Fibroblast of lung (primary cell): ENCODE results near the gene HSF2BP. TPM values are rescaled to one million over a fixed set of nuclear protein-coding genes. Genes with fewer than 3 reads are reported as not detected.

ENCODE experiments used
- DNase-seq, 2 donors: peaks; one replicate each; pipeline versions ENCODE4 v3.0.0 to v3.0.0-alpha.2; 2010; ENCODE audit warnings: low read depth in 2 of 2
- H2AFZ ChIP-seq: 2 replicates; pipeline ENCODE4 v1.5.1; 2012; ENCODE audit warnings: low read length, control low read depth, inconsistent platforms
- H3K27ac ChIP-seq: 2 replicates; pipeline ENCODE4 v1.5.1; 2011; ENCODE audit warnings: low read length, control low read depth; ENCODE audit not compliant: insufficient read depth
- H3K27me3 ChIP-seq: 2 replicates; pipeline ENCODE4 v1.5.1; 2011; ENCODE audit warnings: mild to moderate bottlenecking, low read length; ENCODE audit not compliant: control insufficient read depth, insufficient read depth
- H3K36me3 ChIP-seq: 2 replicates; pipeline ENCODE4 v1.5.1; 2011; ENCODE audit warnings: low read length; ENCODE audit not compliant: control insufficient read depth, insufficient read depth
- H3K4me1 ChIP-seq: 2 replicates; pipeline ENCODE4 v1.5.1; 2011; ENCODE audit warnings: low read length; ENCODE audit not compliant: control insufficient read depth, insufficient read depth; ENCODE audit errors: extremely low read depth
- H3K4me2 ChIP-seq: 2 replicates; pipeline ENCODE4 v1.5.1; 2011; ENCODE audit warnings: low read length, control low read depth; ENCODE audit not compliant: insufficient read depth; ENCODE audit errors: extremely low read depth
- H3K4me3 ChIP-seq, 4 experiments: fragments of 200-600 bp in 1 of 4; sonication (generic) in 1 of 4; replicated peaks in 1 of 4; 2 replicates each; pipeline ENCODE4 v1.5.1; 2011 to 2016; ENCODE audit warnings: low read length in 4 of 4, low read depth in 3 of 4, mild to moderate bottlenecking in 3 of 4, control low read depth in 2 of 4, inconsistent platforms in 1 of 4, mixed read lengths in 1 of 4; ENCODE audit not compliant: insufficient read depth in 1 of 4; ENCODE audit errors: control extremely low read depth in 1 of 4
- H3K79me2 ChIP-seq: 2 replicates; pipeline ENCODE4 v1.5.1; 2012; ENCODE audit warnings: mild to moderate bottlenecking, low read length, inconsistent platforms; ENCODE audit not compliant: control insufficient read depth, insufficient read depth
- H3K9ac ChIP-seq: 2 replicates; pipeline ENCODE4 v1.5.1; 2011; ENCODE audit warnings: mild to moderate bottlenecking, low read length, control low read depth; ENCODE audit not compliant: insufficient read depth
- H3K9me3 ChIP-seq: 2 replicates; pipeline ENCODE4 v1.5.1; 2012; ENCODE audit warnings: low read depth, low read length; ENCODE audit not compliant: control insufficient read depth, insufficient read depth
- H4K20me1 ChIP-seq: 2 replicates; pipeline ENCODE4 v1.5.1; 2011; ENCODE audit warnings: low read length; ENCODE audit not compliant: control insufficient read depth, insufficient read depth; ENCODE audit errors: extremely low read depth
- CTCF ChIP-seq, 2 donors: IDR thresholded peaks in 1 of 2; conservative IDR thresholded peaks in 1 of 2; 1 replicate in 1 of 2; 2 replicates in 1 of 2; pipeline ENCODE4 v1.5.1; 2011 to 2012; ENCODE audit warnings: low read length in 2 of 2, control low read depth in 1 of 2, inconsistent platforms in 1 of 2, low read depth in 1 of 2, mild to moderate bottlenecking in 1 of 2
- EZH2 ChIP-seq: IDR thresholded peaks from 2 replicates; pipeline ENCODE4 v1.5.1; 2012; ENCODE audit warnings: low read length, control low read depth, mild to moderate bottlenecking; ENCODE audit errors: missing control alignments
- polyA plus RNA-seq, 2 donors: library from polyadenylated mRNA; depleted of rRNA in 1 of 2; stranded (reverse) in 1 of 2; unstranded in 1 of 2; fragments of >200 nt; gene quantifications; 2 replicates each; pipeline ENCODE4 v1.2.1, GENCODE V29; 2011 to 2012; ENCODE audit warnings: missing spikeins in 1 of 2
- total RNA-seq: library from RNA; depleted of rRNA; stranded (reverse); fragments of >200 nt; gene quantifications from 2 replicates; pipeline ENCODE4 v1.2.1, GENCODE V29; 2014

HSF2BP gene
- total and polyA plus RNA-seq, 2 donors (not counting 1 experiment from before 2014, with no cell fraction given), result 0.70 to 1.2 TPM

GRCh38 chr21:43578677-43579303, 80.5 kb downstream of the HSF2BP start:
- Histone ChIP-seq H3K36me3 (no peaks in the 10 kb centered on the region), H3K27me3 (no peaks in the 10 kb centered on the region), H2AFZ (no peak overlapping the region), H3K4me1 (no peaks in the 10 kb centered on the region), H3K4me2 (no peak overlapping the region), H3K9me3 (no peaks in the 10 kb centered on the region), H4K20me1 (no peaks in the 10 kb centered on the region), H3K79me2 (no peaks in the 10 kb centered on the region), H3K4me3 (no peak overlapping the region), H3K27ac (no peak overlapping the region), H3K9ac (no peak overlapping the region)
- TF ChIP-seq EZH2, result no peak
- TF ChIP-seq CTCF (conservative IDR thresholded peaks at IDR 0.05 in 1 of 2, IDR thresholded peaks at IDR 0.05 in 1 of 2; ENCODE audit: low read depth in 1 of 2, low read length in 2 of 2), result no peak
- DNase-seq, result peak in 1 of 2 donors; percentile 82

GRCh38 chr21:43575473-43575844, 83.8 kb downstream of the HSF2BP start:
- Histone ChIP-seq H3K27me3 (peaks cover 6% of the 10 kb centered on the region), H4K20me1 (no peaks in the 10 kb centered on the region), H3K79me2 (no peaks in the 10 kb centered on the region), H3K9me3 (no peaks in the 10 kb centered on the region), H3K9ac (no peak overlapping the region), H3K4me3 (no peak overlapping the region), H3K27ac (no peak overlapping the region), H3K36me3 (no peaks in the 10 kb centered on the region), H2AFZ (no peak overlapping the region), H3K4me2 (no peak overlapping the region), H3K4me1 (no peaks in the 10 kb centered on the region)
- no peak for DNase-seq
- TF ChIP-seq CTCF (conservative IDR thresholded peaks at IDR 0.05 in 1 of 2, IDR thresholded peaks at IDR 0.05 in 1 of 2; ENCODE audit: low read depth in 1 of 2, low read length in 2 of 2) (no peak), EZH2 (no peak)

GRCh38 chr21:43574741-43575472, 84.4 kb downstream of the HSF2BP start:
- Histone ChIP-seq H3K9ac (no peak overlapping the region), H3K4me1 (no peaks in the 10 kb centered on the region), H3K4me3 (no peak overlapping the region), H3K79me2 (no peaks in the 10 kb centered on the region), H3K9me3 (no peaks in the 10 kb centered on the region), H3K4me2 (no peak overlapping the region), H3K27ac (no peak overlapping the region), H2AFZ (no peak overlapping the region), H3K36me3 (no peaks in the 10 kb centered on the region), H3K27me3 (peaks cover 6% of the 10 kb centered on the region), H4K20me1 (no peaks in the 10 kb centered on the region)
- TF ChIP-seq EZH2 (no peak), CTCF (conservative IDR thresholded peaks at IDR 0.05 in 1 of 2, IDR thresholded peaks at IDR 0.05 in 1 of 2; ENCODE audit: low read depth in 1 of 2, low read length in 2 of 2) (no peak)
- DNase-seq, result no peak
